Coronary artery (tissue), 2 donors: ENCODE data around the gene MAGI1.

Experiments
- DNase-seq: peaks from one replicate; pipeline ENCODE4 v3.0.0-alpha.2; 2017; ENCODE audit warnings: low spot score
- H3K27ac ChIP-seq, 2 donors: fragments of 200-600 bp; sonication (generic); one replicate each; pipeline ENCODE4 v1.5.1; 2016 to 2019
- H3K4me3 ChIP-seq: fragments of 200-600 bp; sonication (generic); 2 replicates; pipeline ENCODE4 v1.5.1; 2016; ENCODE audit warnings: mild to moderate bottlenecking, moderate library complexity
- CTCF ChIP-seq: fragments of 200-600 bp; sonication (generic); IDR thresholded peaks from one replicate; pipeline ENCODE4 v1.5.1; 2019; ENCODE audit warnings: antibody characterized with exemption

The MAGI1 gene

GRCh38 chr3:65875393-65876027 is 163.2 kb downstream of the MAGI1 start:
- no peak for TF ChIP-seq CTCF
- Histone ChIP-seq H3K4me3 (no peak overlapping the region), H3K27ac (no peak overlapping the region)
- no peak for DNase-seq

GRCh38 chr3:65873869-65874268 is 164.8 kb downstream of the MAGI1 start:
- H3K27ac ChIP-seq = no peak overlapping the region
- no peak for DNase-seq
- no peak for TF ChIP-seq CTCF
- no peak overlapping the region for H3K4me3 ChIP-seq

- H3K27ac ChIP-seq = no peak overlapping the region
- no peak overlapping the region for H3K4me3 ChIP-seq
- TF ChIP-seq CTCF = no peak
- DNase-seq = no peak
These were observed 165.7 kb downstream of the MAGI1 start for GRCh38 chr3:65873028-65873427.

- DNase-seq = no peak
- H3K27ac ChIP-seq = no peak overlapping the region
- TF ChIP-seq CTCF = no peak
- H3K4me3 ChIP-seq = no peak overlapping the region
These were observed 167.2 kb downstream of the MAGI1 start for GRCh38 chr3:65871305-65872141.

GRCh38 chr3:65869798-65870197 is 168.9 kb downstream of the MAGI1 start:
- Histone ChIP-seq H3K4me3 (no peak overlapping the region), H3K27ac (no peak overlapping the region)
- TF ChIP-seq CTCF = no peak
- no peak for DNase-seq

GRCh38 chr3:65867463-65868210 is 171.1 kb downstream of the MAGI1 start:
- Histone ChIP-seq H3K27ac (no peak overlapping the region), H3K4me3 (no peak overlapping the region)
- TF ChIP-seq CTCF = no peak
- no peak for DNase-seq
